Thyroid gland (tissue), 4 donors: ENCODE results near the gene RDX.
A peak's percentile ranks its signal among the peaks of the same experiment; 100 is the strongest.

Experiments used
- CTCF ChIP-seq, 6 experiments: fragments of 200-600 bp in 3 of 6; fragments of 450-650 bp in 3 of 6; sonication (generic) in 3 of 6; IDR thresholded peaks; one replicate each; pipeline ENCODE4 v1.5.1; 2016 to 2019; ENCODE audit warnings: antibody characterized with exemption in 6 of 6, mild to moderate bottlenecking in 2 of 6, inconsistent platforms in 1 of 6, moderate library complexity in 1 of 6
- POLR2A ChIP-seq, 2 donors: fragments of 450-650 bp; IDR thresholded peaks; one replicate each; pipeline ENCODE4 v1.6.1; 2017; ENCODE audit warnings: antibody characterized with exemption in 2 of 2, mild to moderate bottlenecking in 2 of 2, moderate library complexity in 1 of 2

GRCh38 chr11:110173811-110174644 is 122.4 kb downstream of the RDX start:
- TF ChIP-seq CTCF (IDR thresholded peaks at IDR 0.05) (peak; percentile 46 to 90 (median 80)), POLR2A (IDR thresholded peaks at IDR 0.05) (no peak)
